Fibroblast of the aortic adventitia (primary cell): ENCODE results near the gene SUMO3. TPM values are rescaled to one million over a fixed set of nuclear protein-coding genes. Genes with fewer than 3 reads are reported as not detected.

Experiments used
- DNase-seq: peaks from one replicate; pipeline ENCODE4 v3.0.0-alpha.2; 2010; ENCODE audit warnings: low read depth
- H3K4me3 ChIP-seq: 2 replicates; pipeline ENCODE4 v1.5.1; 2011; ENCODE audit warnings: low read depth, mild to moderate bottlenecking, control low read depth, low read length, moderate library complexity
- total RNA-seq: library from RNA; depleted of rRNA; stranded (reverse); fragments of >200 nt; gene quantifications from 2 replicates; pipeline ENCODE4 v1.2.3, GENCODE V29; 2012; ENCODE audit warnings: low replicate concordance
- TF ChIP-seq, protein P1 (sequence below): IDR thresholded peaks from 2 replicates; pipeline ENCODE4 v1.5.1; 2011; ENCODE audit warnings: mild to moderate bottlenecking, low read length, control low read depth, inconsistent platforms; ENCODE audit not compliant: insufficient read depth

Gene SUMO3
- total RNA-seq, 1 donor = 130 TPM

- DNase-seq = no peak
- no peak overlapping the region for H3K4me3 ChIP-seq
Measured at GRCh38 chr21:44840771-44841170, 22.9 kb upstream of the SUMO3 start.

GRCh38 chr21:44838951-44839350 lies 21.1 kb upstream of the SUMO3 start:
- TF ChIP-seq, protein P1, sequence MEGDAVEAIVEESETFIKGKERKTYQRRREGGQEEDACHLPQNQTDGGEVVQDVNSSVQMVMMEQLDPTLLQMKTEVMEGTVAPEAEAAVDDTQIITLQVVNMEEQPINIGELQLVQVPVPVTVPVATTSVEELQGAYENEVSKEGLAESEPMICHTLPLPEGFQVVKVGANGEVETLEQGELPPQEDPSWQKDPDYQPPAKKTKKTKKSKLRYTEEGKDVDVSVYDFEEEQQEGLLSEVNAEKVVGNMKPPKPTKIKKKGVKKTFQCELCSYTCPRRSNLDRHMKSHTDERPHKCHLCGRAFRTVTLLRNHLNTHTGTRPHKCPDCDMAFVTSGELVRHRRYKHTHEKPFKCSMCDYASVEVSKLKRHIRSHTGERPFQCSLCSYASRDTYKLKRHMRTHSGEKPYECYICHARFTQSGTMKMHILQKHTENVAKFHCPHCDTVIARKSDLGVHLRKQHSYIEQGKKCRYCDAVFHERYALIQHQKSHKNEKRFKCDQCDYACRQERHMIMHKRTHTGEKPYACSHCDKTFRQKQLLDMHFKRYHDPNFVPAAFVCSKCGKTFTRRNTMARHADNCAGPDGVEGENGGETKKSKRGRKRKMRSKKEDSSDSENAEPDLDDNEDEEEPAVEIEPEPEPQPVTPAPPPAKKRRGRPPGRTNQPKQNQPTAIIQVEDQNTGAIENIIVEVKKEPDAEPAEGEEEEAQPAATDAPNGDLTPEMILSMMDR = no peak
- DNase-seq = no peak
- H3K4me3 ChIP-seq = no peak overlapping the region

More at GRCh38 chr21:44840771-44841170, 22.9 kb upstream of the SUMO3 start:
- TF ChIP-seq, protein P1 = no peak

GRCh38 chr21:44838039-44838895 lies 20.4 kb upstream of the SUMO3 start:
- no peak overlapping the region for H3K4me3 ChIP-seq
- TF ChIP-seq, protein P1 = no peak
- DNase-seq = no peak

GRCh38 chr21:44837537-44837936 lies 19.7 kb upstream of the SUMO3 start:
- TF ChIP-seq, protein P1 = no peak

GRCh38 chr21:44836666-44837471 lies 19.0 kb upstream of the SUMO3 start:
- DNase-seq = peak; percentile 25
- no peak overlapping the region for H3K4me3 ChIP-seq
- TF ChIP-seq, protein P1 = no peak

More at GRCh38 chr21:44837537-44837936, 19.7 kb upstream of the SUMO3 start:
- H3K4me3 ChIP-seq = no peak overlapping the region
- no peak for DNase-seq

DNA sequence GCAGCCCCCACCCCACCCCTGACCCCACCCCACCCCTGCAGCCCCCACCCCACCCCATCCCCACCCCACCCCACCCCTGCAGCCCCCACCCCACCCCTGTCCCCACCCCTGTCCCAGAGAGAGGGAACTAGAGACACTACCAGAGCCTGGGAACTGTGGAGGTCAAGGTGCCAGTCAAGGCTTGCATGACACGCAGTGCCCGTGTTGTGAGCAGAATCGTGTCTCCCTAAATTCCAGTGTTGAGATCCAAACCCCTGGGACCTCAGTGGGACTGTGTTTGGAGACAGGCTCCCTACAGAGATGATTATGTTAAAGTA lies 18.4 kb upstream of the SUMO3 start:
- DNase-seq = no peak
- no peak overlapping the region for H3K4me3 ChIP-seq
- TF ChIP-seq, protein P1 = no peak
